Raji (cell line): ENCODE measurements around the gene COX7A2L.

Experiments used
- POLR2A ChIP-seq: IDR thresholded peaks from 2 replicates; pipeline ENCODE4 v1.6.1; 2011; ENCODE audit warnings: low read depth, low read length, control low read depth; ENCODE audit not compliant: insufficient read depth

Gene COX7A2L

DNA sequence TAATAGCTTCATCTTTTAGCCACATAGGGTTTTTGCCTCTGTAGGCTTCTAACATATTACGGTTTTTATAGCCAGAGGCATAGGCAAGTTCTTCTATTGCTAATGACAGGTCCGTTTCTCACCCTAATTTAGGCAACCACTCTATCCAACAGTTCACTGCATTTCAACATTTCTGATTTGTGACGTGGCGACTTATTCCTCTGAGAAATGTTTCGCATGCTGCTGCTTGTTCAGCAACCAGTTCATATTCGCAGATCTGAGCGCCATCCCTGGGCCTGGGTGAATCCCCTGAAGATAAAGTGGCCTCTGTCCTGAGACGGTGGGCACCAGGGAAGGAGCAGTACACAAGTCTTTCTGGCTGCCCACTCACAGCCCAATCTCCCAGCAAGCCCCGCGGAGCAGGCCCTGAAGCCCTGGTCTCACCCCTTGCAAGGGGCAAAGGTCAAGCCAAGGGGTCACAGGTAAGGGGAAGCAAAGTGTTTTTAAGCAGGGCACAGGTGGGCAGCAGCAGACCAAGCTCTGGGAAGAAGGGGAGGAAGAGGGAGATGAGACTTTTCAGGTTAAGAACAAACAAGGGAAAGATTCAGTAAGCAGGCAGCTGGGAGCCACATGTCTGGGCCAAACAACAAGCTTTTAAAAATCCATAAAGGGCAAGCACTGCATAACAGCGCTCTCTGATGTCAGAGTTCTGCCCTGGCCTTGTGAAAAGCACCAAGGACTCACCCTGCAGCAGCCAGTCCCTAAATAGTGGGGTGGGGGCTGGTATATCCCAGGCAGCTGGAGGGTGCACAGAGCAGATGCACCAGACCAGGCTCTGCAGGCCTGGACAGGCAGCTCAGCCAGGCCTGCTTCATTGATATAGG is 10.8 kb upstream of the COX7A2L start:
- TF ChIP-seq POLR2A = no peak

DNA sequence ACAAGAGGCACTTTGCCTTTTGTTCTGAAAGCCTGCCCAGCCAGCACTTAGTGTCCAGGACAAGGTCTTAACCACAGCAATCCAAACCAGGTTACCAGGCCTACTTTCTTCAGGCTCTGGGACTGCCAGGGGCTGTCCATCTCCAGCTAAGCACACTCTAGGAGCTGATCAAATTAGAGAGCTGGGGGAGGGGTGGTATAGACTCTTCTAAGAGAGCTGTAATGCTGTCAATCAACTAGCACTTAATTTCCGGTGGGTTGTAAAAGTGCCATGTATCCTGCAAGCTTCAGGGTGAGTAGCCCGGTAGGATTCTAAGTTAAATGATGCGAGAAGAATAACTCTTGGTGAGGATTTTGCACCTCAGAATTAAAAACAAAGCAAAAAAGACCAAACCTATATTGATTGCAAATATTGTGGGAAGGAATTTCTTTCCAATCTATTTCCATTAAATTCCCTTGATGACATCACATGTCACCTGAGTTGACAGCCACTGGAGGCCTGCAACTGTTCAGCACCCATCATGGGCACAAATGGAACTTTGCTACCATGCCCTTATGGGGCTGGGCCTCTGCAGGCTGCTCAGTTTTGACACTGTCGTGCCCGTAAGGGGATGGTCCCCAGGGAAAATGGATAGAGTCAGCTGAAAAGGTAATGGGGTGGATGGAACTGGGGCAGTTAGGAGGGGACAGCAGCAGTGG is 8.7 kb upstream of the COX7A2L start:
- TF ChIP-seq POLR2A = no peak

DNA sequence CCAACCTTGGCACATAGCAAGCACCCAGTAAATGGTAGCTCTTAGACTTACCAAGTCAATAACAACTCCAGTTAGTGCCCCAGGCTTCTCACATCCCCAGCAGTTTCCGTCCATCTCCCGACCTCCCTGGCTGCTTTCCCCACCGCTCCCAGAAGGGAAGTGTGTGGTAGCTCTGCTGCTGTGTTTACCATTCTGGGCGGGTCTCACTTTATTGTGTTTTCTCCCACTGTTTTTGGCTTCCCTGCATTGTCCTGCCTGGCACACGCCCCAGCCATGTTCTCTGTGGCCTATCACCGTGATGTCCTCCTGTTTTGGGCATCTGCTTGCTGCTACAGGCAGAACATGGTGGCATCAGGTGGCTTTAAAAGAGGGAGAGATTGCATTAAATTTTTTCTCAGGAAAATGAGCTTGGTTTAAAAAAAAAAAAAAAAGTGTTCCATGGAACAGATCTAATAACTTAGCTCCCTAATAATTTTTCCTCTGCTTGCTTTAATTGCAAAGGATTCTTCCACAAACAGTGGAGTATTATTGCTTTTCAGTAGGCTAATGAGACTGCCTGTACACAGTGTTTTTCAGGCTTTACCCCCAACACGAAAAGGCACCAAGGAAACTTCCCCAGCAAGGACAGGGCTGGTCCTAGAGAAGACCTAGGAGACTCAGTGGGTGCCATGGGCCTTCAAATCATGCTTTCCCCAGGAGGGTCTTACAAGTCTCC is 8.0 kb upstream of the COX7A2L start:
- no peak for TF ChIP-seq POLR2A

DNA sequence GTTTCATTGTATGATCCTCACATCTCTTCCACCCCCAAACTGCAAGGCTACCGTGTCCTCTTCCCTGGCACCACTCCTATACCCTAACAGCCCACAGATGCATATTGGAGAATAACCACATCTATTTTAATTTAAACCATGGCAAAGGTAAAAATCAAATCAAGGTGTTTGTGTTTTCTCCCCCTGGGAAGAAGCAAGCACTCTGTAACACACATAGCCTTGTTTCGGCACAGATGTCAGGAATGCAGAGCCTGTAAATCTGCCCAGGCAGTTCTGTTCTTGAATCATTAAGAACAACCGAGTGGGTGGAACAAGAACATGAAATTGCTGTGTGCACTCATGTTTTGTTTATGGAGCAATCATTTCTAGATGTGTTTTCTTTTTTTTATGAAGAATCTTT is 6.8 kb upstream of the COX7A2L start:
- no peak for TF ChIP-seq POLR2A

DNA sequence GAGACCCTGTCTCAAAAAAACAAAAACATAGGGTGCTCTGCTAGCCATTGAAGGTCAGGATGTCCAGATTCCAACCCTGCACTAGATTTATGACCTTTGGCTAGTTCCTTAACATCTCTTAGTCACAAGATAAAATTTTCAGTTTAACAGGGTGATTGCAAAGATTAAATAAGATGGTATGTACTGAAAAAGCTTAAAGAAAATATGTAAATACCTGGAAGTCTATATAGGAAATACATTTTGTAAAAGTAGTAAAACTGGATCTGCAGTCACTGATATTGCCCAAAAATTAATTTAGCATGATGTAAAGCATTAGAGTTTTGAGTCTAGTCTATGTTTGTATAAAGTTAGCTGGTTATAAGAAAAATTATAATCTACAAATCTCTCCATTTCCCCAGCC is 5.4 kb upstream of the COX7A2L start:
- TF ChIP-seq POLR2A = no peak

DNA sequence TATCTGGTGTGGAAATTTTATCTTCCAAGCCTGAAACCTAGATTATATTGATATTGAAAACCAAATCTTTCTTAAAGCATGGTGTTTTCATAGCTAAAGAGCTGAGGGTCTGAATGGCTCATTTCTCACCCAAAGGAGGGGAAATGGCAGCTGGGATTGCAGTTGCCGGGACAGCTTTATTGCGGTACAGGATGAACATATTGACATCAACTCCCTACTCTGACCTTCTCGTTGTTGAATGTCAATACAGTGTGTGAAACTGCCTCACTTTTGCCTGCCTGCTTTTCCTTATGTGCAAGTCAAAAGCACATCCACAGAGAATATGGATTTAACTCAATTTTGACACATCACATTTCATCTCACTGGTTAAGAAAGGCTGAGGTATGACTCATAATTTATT is 3.6 kb upstream of the COX7A2L start:
- TF ChIP-seq POLR2A = no peak

DNA sequence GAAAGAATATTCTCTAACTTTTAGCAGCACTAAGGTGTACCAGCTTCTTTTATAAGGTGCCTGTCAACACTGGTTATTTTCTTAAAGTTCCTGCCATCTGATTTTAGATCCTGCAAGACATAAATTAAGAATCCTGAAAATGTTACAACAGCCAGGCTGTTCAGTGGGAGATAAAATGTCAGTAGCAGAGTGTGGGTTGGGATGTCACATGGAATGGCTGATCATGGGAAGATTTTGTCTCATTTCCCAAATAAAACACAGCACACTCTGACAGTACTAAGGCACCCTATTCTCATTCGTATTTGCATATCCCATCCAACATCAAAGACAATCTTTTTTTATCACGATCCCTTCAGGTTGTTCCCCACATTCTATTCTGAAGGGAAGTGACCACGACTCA is 2.4 kb upstream of the COX7A2L start:
- TF ChIP-seq POLR2A = no peak

DNA sequence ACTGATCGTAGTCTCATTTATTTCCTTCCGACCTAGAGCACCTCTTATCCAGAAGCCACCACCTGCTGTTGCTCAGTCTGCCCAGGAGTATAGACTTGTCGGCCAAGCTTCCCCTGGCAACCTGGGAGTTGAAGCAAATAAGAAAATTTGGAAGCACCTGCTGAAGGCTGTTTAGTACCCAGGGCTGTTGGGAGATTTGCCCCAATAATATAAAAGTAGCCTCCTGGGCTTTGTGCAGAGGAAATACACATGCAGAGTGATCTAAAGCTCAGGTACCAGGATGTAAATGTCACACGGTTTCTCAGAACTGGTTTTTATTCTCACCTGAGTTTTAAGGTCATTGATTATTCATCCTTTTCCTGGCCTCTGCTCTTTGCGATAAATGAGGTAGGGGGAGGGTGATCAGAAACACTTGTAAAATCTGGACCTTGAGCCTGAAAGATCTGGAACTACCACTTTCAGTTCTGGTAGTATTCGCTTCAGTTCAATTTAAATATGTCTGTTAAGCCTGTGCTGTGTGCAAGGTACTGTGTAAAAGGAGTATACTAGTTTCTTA is 789 bp upstream of the COX7A2L start:
- TF ChIP-seq POLR2A = no peak

DNA sequence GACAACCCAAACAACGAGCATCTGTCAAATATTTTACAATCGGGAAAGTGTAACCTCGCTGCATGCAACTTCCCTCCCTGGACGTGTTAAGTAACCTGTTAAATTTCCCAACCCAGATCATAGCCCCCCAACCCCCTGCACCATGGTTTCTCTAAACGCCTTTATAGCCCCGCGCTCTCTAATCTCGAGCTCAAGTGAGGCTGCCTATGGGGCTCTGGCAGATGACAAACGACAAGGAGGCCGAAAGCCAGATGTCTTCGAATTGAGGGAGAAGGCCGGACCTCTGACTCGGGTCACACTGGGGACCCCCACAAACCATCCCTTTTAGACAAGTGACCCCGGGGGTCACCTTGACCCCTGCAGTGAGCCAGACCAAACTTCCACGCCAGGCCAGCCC is 526 bp downstream of the COX7A2L start:
- no peak for TF ChIP-seq POLR2A

DNA sequence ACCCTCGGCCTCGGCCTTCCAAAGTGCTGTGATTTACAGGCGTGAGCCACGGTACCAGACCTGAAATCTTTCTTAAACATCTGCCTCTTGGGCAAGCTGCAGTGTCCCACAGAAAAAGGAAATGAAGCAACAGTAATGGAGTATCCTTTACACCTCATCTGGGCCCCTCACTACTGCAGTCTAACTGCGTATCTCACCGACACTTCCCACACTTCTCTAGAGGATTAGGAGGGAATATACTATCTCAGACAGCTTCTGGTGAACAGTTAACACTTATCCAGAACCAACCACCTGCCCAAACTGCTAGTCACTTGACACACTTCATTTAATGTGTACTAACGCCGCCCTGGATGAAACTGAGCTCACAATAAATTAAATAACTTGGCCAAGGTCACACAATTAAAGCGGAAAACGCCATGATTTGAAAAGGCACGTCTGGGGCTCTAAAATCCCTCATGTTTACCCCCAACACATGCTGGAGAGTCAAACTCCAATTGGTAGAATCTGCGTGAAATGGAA is 993 bp downstream of the COX7A2L start:
- TF ChIP-seq POLR2A = no peak

DNA sequence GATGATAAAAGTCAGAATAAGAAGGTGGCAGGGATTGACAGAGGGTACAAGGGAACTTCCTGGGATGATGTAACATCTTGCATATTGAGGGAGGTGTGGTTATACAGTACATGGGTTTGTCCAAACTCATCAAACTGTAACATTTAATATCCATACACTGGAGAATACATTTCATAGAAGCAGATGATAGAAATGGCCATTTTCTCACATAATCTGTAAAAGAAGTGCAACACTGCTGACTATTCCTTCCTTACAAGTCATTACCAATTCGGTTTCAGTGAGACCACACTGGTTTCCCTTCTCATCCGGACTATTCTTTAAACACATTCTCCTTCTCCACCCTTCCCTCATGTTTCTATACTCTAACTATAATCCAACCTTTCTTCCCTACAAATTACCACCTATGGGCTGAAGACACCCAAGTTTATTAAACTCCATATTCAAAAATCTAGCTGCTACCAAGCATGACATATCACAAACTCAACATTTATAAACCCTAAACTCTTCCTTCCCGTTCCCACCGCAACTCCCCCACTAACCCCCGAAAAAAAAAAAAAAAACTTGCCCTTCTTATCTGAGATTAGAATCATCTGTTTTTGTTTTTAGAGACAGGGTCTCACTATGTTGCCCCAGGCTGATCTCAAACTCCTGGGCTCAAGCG is 1.6 kb downstream of the COX7A2L start:
- TF ChIP-seq POLR2A = no peak

DNA sequence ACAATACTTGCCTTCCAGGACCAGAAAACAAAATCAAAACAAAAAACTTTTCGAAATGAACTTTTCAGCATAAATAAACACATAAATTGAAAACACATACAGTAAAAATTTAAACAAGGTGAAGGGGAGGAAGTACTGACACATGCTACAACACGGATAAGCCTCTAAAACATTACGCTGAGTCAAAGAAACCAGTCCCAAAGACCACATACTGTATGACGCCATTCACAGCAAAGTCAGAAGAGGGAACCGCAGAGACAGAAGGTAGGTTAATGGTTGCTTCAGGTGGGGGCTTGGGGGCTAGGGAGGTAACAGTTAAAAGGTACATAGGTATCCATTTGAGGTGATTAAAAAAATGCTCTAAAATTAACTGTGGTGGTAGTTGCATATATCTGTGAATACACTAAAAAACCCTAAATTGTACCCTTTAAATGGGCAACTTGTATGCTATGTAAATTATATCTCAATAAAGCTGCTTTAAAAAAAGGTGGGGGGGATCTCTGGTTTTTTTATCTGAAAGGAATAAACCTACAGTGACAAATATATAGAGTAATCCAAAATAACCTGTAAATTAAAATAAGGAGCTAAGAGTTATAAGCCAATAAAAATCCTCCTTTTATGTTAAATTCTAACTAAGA is 7.1 kb downstream of the COX7A2L start:
- no peak for TF ChIP-seq POLR2A

DNA sequence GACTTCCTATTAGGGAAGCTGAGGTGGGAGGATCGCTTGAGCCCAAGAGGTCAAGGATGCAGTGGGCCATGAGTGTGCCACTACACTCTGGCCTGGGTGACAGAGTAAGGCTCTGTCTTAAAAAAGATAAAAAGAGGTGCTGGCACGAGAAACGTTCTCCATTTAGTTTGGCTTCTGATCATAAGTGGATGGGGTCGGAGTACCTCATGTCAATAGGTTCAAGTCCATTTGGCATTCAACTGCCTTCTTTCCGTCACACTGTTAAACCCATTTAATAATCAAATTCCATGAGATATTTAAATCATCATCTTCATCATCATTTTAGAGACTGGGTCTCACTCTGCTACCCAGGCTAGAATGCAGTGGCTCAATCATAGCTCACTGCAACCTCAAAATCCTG is 9.2 kb downstream of the COX7A2L start:
- no peak for TF ChIP-seq POLR2A

DNA sequence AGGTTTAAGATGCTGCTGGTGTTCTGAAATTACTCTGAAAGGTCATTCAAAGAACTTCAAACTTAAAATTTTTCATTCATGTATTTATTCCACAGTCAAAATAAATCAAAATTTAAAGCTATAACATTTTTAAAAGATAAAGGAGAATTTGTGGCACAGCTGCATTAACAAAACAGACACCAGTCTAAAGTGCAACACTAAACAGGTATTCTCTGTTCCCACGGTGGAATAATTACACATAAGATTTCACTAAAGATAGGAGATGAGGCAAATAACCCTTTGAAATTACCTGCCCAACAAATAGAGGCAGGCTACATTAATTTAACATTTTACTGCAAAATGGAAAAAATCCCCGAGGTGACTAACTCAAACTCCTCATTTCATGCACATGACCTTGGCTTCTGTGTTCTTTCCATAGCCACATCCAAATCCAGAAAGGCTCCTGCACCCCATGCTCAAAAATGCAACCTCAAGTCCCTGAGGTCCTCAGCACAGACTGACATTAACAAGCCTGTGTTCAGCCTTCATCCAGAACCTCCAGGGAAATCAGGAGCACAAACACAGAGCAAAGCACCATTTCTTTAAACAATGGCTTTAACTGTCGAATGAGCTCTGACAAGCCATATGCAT is 10.5 kb downstream of the COX7A2L start:
- no peak for TF ChIP-seq POLR2A
